Pons (tissue), 1 donor: ENCODE measurements around the gene PKP2.
"Not testable (repeated sequence)": the region's sequence is repeated elsewhere in the genome, so short reads cannot be mapped to it uniquely, and the experiment has no call there.

Experiments
- DNase-seq: peaks from one replicate; pipeline ENCODE4 v3.0.0-alpha.2; 2016; ENCODE audit warnings: low spot score

Gene PKP2

GRCh38 chr12:32861658-32862057 lies 34.9 kb downstream of the PKP2 start:
- not testable (repeated sequence) for DNase-seq

GRCh38 chr12:32860192-32860591 lies 36.4 kb downstream of the PKP2 start:
- no peak for DNase-seq

- no peak for DNase-seq
These were observed 37.2 kb downstream of the PKP2 start for GRCh38 chr12:32859389-32859788.

- no peak for DNase-seq
These were observed 41.9 kb downstream of the PKP2 start for GRCh38 chr12:32854716-32855115.

- no peak for DNase-seq
These were observed 42.5 kb downstream of the PKP2 start for GRCh38 chr12:32854097-32854496.

- DNase-seq, result no peak
These were observed 49.3 kb downstream of the PKP2 start for GRCh38 chr12:32847287-32847686.

GRCh38 chr12:32846053-32846452 lies 50.5 kb downstream of the PKP2 start:
- DNase-seq, result no peak

GRCh38 chr12:32843528-32844095 lies 53.0 kb downstream of the PKP2 start:
- DNase-seq, result peak; percentile 8

- DNase-seq, result no peak
These were observed 55.5 kb downstream of the PKP2 start for GRCh38 chr12:32841061-32841460.

GRCh38 chr12:32839828-32840227 lies 56.7 kb downstream of the PKP2 start:
- DNase-seq, result no peak

- no peak for DNase-seq
These were observed 58.6 kb downstream of the PKP2 start for GRCh38 chr12:32837974-32838373.

- no peak for DNase-seq
These were observed 59.9 kb downstream of the PKP2 start for GRCh38 chr12:32836710-32837109.

- no peak for DNase-seq
These were observed 62.5 kb downstream of the PKP2 start for GRCh38 chr12:32834122-32834521.

GRCh38 chr12:32828552-32828951 lies 68.0 kb downstream of the PKP2 start:
- no peak for DNase-seq

GRCh38 chr12:32828120-32828519 lies 68.5 kb downstream of the PKP2 start:
- DNase-seq, result no peak

- DNase-seq, result no peak
These were observed 69.7 kb downstream of the PKP2 start for GRCh38 chr12:32826807-32827412.

- no peak for DNase-seq
These were observed 72.0 kb downstream of the PKP2 start for GRCh38 chr12:32824596-32824995.

GRCh38 chr12:32822344-32822743 lies 74.2 kb downstream of the PKP2 start:
- no peak for DNase-seq

GRCh38 chr12:32821710-32822109 lies 74.9 kb downstream of the PKP2 start:
- DNase-seq, result no peak

- DNase-seq, result no peak
These were observed 75.3 kb downstream of the PKP2 start for GRCh38 chr12:32821293-32821692.

GRCh38 chr12:32820376-32820931 lies 76.1 kb downstream of the PKP2 start:
- no peak for DNase-seq

GRCh38 chr12:32819424-32819823 lies 77.2 kb downstream of the PKP2 start:
- no peak for DNase-seq

- DNase-seq, result no peak
These were observed 84.7 kb downstream of the PKP2 start for GRCh38 chr12:32811686-32812392.
